ENCODE measurements around the gene OR2H2. TPM values are rescaled to one million over a fixed set of nuclear protein-coding genes. Genes with fewer than 3 reads are reported as not detected.

Gene OR2H2
- total and polyA plus RNA-seq, 4 donors: not detected

GRCh38 chr6:29597184-29597583 is 12.3 kb downstream of the OR2H2 start:
- TF ChIP-seq JUND (IDR thresholded peaks at IDR 0.05) (no peak), MAX (IDR thresholded peaks at IDR 0.05) (no peak)
- H3K9ac ChIP-seq (ENCODE audit: low read depth in 1 of 2, low read length in 2 of 2): no peak overlapping the region
- 84% methylated on average over 2 of the region's 2 CpGs for WGBS
- no peaks in the 10 kb centered on the region for H3K4me1 ChIP-seq (ENCODE audit: control insufficient read depth in 4 of 4, insufficient read depth in 4 of 4, low read length in 3 of 4)
- H3K9me3 ChIP-seq (ENCODE audit: control insufficient read depth in 4 of 4, low read length in 3 of 4): no peaks in the 10 kb centered on the region
- no peak for DNase-seq (ENCODE audit: low spot score)
- H3K27me3 ChIP-seq (ENCODE audit: control insufficient read depth in 4 of 4, insufficient read depth in 4 of 4, low read length in 3 of 4): peaks cover 0 to 4% (median 0%) of the 10 kb centered on the region in 4 donors
- no peaks in the 10 kb centered on the region for H3K36me3 ChIP-seq (ENCODE audit: control insufficient read depth in 4 of 4, insufficient read depth in 3 of 4, low read depth in 1 of 4, low read length in 3 of 4)
- H3K4me3 ChIP-seq (ENCODE audit: low read depth in 1 of 3, low read length in 3 of 3): no peak overlapping the region
- H3K27ac ChIP-seq (ENCODE audit: low read depth in 1 of 2, low read length in 2 of 2): no peak overlapping the region

- no peak overlapping the region for H3K4me3 ChIP-seq (ENCODE audit: low read depth in 1 of 3, low read length in 3 of 3)
- DNase-seq (ENCODE audit: low spot score): no peak
- H3K27ac ChIP-seq (ENCODE audit: low read depth in 1 of 2, low read length in 2 of 2): no peak overlapping the region
- TF ChIP-seq NR2F2 (IDR thresholded peaks at IDR 0.05) (no peak), ZBTB33 (IDR thresholded peaks at IDR 0.05) (no peak), FOXA2 (IDR thresholded peaks at IDR 0.05) (no peak), FOXA1 (IDR thresholded peaks at IDR 0.05) (no peak), HNF4A (conservative IDR thresholded peaks at IDR 0.05) (no peak), CTCF (IDR thresholded peaks at IDR 0.05; ENCODE audit: low read depth, low read length, missing input control) (no peak), GABPA (IDR thresholded peaks at IDR 0.05 in 1 of 2, conservative IDR thresholded peaks at IDR 0.05 in 1 of 2) (no peak), EGR1 (IDR thresholded peaks at IDR 0.05; ENCODE audit: low read depth in 2 of 2) (no peak), ATF3 (IDR thresholded peaks at IDR 0.05) (no peak), RAD21 (IDR thresholded peaks at IDR 0.05) (no peak), MAX (IDR thresholded peaks at IDR 0.05) (no peak), RXRA (IDR thresholded peaks at IDR 0.05) (no peak), REST (IDR thresholded peaks at IDR 0.05) (no peak)
- H3K4me1 ChIP-seq (ENCODE audit: control insufficient read depth in 4 of 4, insufficient read depth in 4 of 4, low read length in 3 of 4): no peaks in the 10 kb centered on the region
- H3K9me3 ChIP-seq (ENCODE audit: control insufficient read depth in 4 of 4, low read length in 3 of 4): no peaks in the 10 kb centered on the region
- peaks cover 0 to 4% (median 0%) of the 10 kb centered on the region in 4 donors for H3K27me3 ChIP-seq (ENCODE audit: control insufficient read depth in 4 of 4, insufficient read depth in 4 of 4, low read length in 3 of 4)
- H3K36me3 ChIP-seq (ENCODE audit: control insufficient read depth in 4 of 4, insufficient read depth in 3 of 4, low read depth in 1 of 4, low read length in 3 of 4): no peaks in the 10 kb centered on the region
- 62% methylated on average over 2 of the region's 2 CpGs for WGBS
- no peak overlapping the region for H3K9ac ChIP-seq (ENCODE audit: low read depth in 1 of 2, low read length in 2 of 2)
Measured at GRCh38 chr6:29598172-29598747, 13.3 kb downstream of the OR2H2 start.

Measured in liver (tissue), 9 donors.